ENCODE measurements around the gene GPAM. TPM values are rescaled to one million over a fixed set of nuclear protein-coding genes. Genes with fewer than 3 reads are reported as not detected.

GPAM gene
- total and polyA plus RNA-seq, 10 of the 15 experiments (the other 5 are each of a cell fraction or from before 2014, with no cell fraction given) = 3.3 to 9.4 (median 7.4) TPM

DNA sequence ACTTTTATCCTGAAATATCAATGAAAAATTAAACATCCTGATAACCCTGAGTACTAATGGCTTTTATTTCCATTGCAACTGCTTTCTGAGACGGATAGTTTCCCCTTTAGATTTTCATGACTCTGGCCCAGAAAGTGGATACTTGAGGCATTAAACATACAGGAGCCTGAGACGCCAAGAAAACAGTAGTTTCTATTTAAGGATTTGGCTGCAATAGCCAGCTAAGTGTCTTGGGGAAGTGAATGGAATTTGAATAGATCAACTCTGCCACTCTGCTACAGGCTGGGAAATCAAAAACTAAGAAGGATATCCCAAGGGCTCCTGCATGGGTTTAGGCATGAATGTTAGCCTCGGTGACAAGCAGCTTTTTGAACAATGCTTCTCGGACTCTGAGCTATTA, 24.7 kb upstream of the GPAM start:
- WGBS (ENCODE audit: insufficient coverage, insufficient replicate concordance, low lambda C conversion rate, missing lambda C conversion rate) = 49% methylated on average over 4 of the region's 4 CpGs
- Histone ChIP-seq H2AFZ (ENCODE audit: control insufficient read depth, low read depth, low read length) (no peak overlapping the region), H3K36me3 (ENCODE audit: control insufficient read depth in 2 of 2, insufficient read depth in 2 of 2, low read length in 1 of 2) (no peaks in the 10 kb centered on the region), H3K9ac (ENCODE audit: control insufficient read depth, insufficient read depth, low read length) (no peak overlapping the region), H4K20me1 (ENCODE audit: control insufficient read depth, insufficient read depth) (no peaks in the 10 kb centered on the region), H3K27ac (ENCODE audit: control insufficient read depth, insufficient read depth) (no peak overlapping the region), H3K27me3 (replicated peaks in 1 of 2; ENCODE audit: control insufficient read depth in 2 of 2, insufficient read depth in 2 of 2, low read length in 1 of 2) (peaks cover 0 to 3% of the 10 kb centered on the region in 2 experiments; a peak in 3 of 4 replicates), H3K4me3 (no peak overlapping the region), H3K4me2 (ENCODE audit: control insufficient read depth, insufficient read depth) (no peak overlapping the region), H3K9me3 (replicated peaks; ENCODE audit: control insufficient read depth, insufficient read depth, low read length) (no peaks in the 10 kb centered on the region), H3K79me2 (ENCODE audit: control insufficient read depth, insufficient read depth, low read length) (no peaks in the 10 kb centered on the region), H3K4me1 (ENCODE audit: control insufficient read depth, insufficient read depth, low read length) (no peaks in the 10 kb centered on the region; the same call in 1 of the 2 replicates)
- ChIA-PET SMC1A (ENCODE audit: uncharacterized antibody, unreplicated experiment) (no interaction called here), CTCF (no interaction called here), RAD21 (ENCODE audit: unreplicated experiment) (interaction anchor here (0.6 kb wide), 1 partner anchor 122 kb away, joined by 3 read pairs; no protein-coding TSS in a partner anchor), POLR2A (interaction anchor here (0.7 kb wide), 1 partner anchor 9 kb away, joined by 3 read pairs; no protein-coding TSS in a partner anchor)
- ATAC-seq (no peak), FAIRE-seq (no peak), DNase-seq (ENCODE audit: low read depth, low spot score) (no peak)
- in situ Hi-C loops (cut with MboI) = no loop called here
- TF ChIP-seq, protein P1, sequence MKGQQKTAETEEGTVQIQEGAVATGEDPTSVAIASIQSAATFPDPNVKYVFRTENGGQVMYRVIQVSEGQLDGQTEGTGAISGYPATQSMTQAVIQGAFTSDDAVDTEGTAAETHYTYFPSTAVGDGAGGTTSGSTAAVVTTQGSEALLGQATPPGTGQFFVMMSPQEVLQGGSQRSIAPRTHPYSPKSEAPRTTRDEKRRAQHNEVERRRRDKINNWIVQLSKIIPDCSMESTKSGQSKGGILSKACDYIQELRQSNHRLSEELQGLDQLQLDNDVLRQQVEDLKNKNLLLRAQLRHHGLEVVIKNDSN (IDR thresholded peaks at IDR 0.05; ENCODE audit: borderline replicate concordance, extremely low read length, insufficient read depth, low read depth, low read length) = no peak
- TF ChIP-seq LARP7 (IDR thresholded peaks at IDR 0.05) (no peak), MEF2B (IDR thresholded peaks at IDR 0.05; ENCODE audit: partially characterized antibody, poor library complexity, severe bottlenecking) (no peak), SMAD5 (IDR thresholded peaks at IDR 0.05; ENCODE audit: low read depth) (no peak), CREB1 (IDR thresholded peaks at IDR 0.05; ENCODE audit: low read depth) (no peak), PML (IDR thresholded peaks at IDR 0.05; ENCODE audit: low read length) (no peak), RELA (IDR thresholded peaks at IDR 0.05; ENCODE audit: borderline replicate concordance, partially characterized antibody) (no peak)
- TF ChIP-seq, protein P2, sequence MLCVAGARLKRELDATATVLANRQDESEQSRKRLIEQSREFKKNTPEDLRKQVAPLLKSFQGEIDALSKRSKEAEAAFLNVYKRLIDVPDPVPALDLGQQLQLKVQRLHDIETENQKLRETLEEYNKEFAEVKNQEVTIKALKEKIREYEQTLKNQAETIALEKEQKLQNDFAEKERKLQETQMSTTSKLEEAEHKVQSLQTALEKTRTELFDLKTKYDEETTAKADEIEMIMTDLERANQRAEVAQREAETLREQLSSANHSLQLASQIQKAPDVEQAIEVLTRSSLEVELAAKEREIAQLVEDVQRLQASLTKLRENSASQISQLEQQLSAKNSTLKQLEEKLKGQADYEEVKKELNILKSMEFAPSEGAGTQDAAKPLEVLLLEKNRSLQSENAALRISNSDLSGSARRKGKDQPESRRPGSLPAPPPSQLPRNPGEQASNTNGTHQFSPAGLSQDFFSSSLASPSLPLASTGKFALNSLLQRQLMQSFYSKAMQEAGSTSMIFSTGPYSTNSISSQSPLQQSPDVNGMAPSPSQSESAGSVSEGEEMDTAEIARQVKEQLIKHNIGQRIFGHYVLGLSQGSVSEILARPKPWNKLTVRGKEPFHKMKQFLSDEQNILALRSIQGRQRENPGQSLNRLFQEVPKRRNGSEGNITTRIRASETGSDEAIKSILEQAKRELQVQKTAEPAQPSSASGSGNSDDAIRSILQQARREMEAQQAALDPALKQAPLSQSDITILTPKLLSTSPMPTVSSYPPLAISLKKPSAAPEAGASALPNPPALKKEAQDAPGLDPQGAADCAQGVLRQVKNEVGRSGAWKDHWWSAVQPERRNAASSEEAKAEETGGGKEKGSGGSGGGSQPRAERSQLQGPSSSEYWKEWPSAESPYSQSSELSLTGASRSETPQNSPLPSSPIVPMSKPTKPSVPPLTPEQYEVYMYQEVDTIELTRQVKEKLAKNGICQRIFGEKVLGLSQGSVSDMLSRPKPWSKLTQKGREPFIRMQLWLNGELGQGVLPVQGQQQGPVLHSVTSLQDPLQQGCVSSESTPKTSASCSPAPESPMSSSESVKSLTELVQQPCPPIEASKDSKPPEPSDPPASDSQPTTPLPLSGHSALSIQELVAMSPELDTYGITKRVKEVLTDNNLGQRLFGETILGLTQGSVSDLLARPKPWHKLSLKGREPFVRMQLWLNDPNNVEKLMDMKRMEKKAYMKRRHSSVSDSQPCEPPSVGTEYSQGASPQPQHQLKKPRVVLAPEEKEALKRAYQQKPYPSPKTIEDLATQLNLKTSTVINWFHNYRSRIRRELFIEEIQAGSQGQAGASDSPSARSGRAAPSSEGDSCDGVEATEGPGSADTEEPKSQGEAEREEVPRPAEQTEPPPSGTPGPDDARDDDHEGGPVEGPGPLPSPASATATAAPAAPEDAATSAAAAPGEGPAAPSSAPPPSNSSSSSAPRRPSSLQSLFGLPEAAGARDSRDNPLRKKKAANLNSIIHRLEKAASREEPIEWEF (IDR thresholded peaks at IDR 0.05; ENCODE audit: insufficient replicate concordance, low read depth, low read length) = no peak
- no TSS peak for BruUV-seq (replicated peaks)
- intact Hi-C loops (cut with micrococcal nuclease; ENCODE audit: unreplicated experiment) = no loop called here
